Mammary epithelial cell (primary cell): ENCODE data around the gene FILIP1.

Experiments used
- EZH2 ChIP-seq: IDR thresholded peaks from 2 replicates; pipeline ENCODE4 v1.6.1; 2012; ENCODE audit warnings: low read length, inconsistent platforms, borderline replicate concordance
- TF ChIP-seq, protein P1 (sequence below), 2 donors: IDR thresholded peaks in 1 of 2; conservative IDR thresholded peaks in 1 of 2; 2 replicates each; pipeline ENCODE4 v1.5.1; 2011 to 2012; ENCODE audit warnings: inconsistent platforms in 2 of 2, low read length in 2 of 2, mild to moderate bottlenecking in 2 of 2, control low read depth in 1 of 2, low read depth in 1 of 2; ENCODE audit not compliant: insufficient read depth in 1 of 2; ENCODE audit errors: extremely low read depth in 1 of 2

DNA sequence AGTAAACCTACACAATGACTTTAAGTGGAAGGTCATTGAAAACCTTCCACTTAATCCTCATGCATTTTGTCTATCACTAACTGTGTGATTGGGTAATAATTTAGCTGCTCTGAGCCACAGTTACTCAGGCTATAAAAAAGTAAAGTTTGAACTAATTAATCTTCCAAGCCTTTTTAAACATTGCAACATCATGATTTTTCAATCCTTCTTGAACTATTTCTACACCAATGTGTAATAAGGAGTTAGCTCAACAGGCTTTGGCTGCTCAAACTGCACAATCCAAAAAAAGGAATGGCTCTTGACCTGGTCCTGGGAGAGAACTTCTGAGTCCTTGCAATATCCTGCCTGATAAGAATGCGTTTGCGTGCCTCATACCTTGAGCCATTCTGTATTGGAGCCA lies 34.8 kb upstream of the FILIP1 start:
- TF ChIP-seq, protein P1, sequence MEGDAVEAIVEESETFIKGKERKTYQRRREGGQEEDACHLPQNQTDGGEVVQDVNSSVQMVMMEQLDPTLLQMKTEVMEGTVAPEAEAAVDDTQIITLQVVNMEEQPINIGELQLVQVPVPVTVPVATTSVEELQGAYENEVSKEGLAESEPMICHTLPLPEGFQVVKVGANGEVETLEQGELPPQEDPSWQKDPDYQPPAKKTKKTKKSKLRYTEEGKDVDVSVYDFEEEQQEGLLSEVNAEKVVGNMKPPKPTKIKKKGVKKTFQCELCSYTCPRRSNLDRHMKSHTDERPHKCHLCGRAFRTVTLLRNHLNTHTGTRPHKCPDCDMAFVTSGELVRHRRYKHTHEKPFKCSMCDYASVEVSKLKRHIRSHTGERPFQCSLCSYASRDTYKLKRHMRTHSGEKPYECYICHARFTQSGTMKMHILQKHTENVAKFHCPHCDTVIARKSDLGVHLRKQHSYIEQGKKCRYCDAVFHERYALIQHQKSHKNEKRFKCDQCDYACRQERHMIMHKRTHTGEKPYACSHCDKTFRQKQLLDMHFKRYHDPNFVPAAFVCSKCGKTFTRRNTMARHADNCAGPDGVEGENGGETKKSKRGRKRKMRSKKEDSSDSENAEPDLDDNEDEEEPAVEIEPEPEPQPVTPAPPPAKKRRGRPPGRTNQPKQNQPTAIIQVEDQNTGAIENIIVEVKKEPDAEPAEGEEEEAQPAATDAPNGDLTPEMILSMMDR (conservative IDR thresholded peaks at IDR 0.05 in 1 of 2, IDR thresholded peaks at IDR 0.05 in 1 of 2; ENCODE audit: extremely low read depth in 1 of 2, insufficient read depth in 1 of 2, low read depth in 1 of 2, low read length in 2 of 2), result no peak
- TF ChIP-seq EZH2, result no peak
